Jurkat, Clone E6-1 (cell line): ENCODE measurements around the gene CORT.
"Not testable (repeated sequence)": the region's sequence is repeated elsewhere in the genome, so short reads cannot be mapped to it uniquely, and the experiment has no call there.

ENCODE experiments used
- DNase-seq: peaks from one replicate; pipeline ENCODE4 v3.0.0-alpha.2; 2011; ENCODE audit warnings: low read depth, low spot score
- H3K4me3 ChIP-seq: 2 replicates; pipeline ENCODE4 v1.5.1; 2011; ENCODE audit warnings: mild to moderate bottlenecking, low read length, control low read depth, moderate library complexity

The CORT gene

DNA sequence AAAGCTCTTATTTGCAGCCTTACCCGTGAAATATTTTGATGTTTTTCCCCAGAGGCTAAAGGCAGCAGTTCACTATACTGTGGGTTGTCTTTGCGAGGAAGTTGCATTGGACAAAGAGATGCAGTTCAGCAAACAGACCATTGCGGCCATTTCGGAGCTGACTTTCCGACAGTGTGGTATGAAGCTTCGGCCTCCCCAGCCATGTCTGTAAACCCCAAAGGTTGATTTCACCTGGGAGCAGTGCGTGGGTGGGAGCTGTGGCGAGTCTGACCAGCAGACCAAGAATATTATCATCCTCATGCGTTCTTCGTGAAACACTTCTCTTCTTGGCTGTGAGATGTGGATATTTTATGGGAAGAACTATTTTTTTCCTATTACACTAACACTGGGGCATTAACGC is 16.0 kb upstream of the CORT start:
- DNase-seq, result no peak
- no peak overlapping the region for H3K4me3 ChIP-seq

DNA sequence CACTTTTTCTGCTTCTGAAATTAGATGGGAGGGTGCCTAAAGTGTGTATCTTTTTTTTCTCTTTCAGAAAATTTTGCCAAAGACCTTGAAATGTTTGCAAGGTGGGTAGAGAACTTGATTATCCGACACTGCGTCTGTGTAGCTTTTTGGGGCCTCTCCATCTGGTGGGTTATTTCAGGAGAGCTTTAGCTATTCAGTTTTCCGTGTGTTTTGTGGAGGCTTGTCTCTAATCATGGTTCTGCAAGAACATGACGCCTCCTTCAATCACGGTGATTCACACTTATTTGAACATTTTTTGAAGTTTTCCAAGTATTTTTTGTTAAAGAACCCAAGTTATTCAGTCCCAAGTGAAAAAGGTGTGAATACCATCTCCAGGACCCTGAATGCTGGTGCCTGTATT is 15.2 kb upstream of the CORT start:
- no peak overlapping the region for H3K4me3 ChIP-seq
- no peak for DNase-seq

DNA sequence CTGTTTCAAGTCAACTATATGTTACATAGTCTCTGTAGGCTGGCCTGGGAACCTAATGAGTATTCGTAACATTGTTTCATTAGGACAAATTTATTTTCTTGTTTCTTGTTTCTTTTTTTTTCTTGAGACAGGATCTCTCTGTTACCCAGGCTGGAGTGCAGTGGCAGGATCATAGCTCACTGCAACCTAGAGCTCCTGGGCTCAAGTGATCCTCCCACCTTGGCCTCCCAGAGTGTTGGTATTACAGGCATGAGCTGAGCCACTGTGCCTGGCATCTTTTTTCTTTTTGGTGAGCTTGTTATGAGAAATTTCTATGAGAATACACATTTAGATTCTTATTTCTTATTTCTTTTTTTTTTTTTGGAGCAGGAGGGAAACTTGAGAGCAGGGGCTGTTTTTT is 12.8 kb upstream of the CORT start:
- DNase-seq, result no peak
- no peak overlapping the region for H3K4me3 ChIP-seq

DNA sequence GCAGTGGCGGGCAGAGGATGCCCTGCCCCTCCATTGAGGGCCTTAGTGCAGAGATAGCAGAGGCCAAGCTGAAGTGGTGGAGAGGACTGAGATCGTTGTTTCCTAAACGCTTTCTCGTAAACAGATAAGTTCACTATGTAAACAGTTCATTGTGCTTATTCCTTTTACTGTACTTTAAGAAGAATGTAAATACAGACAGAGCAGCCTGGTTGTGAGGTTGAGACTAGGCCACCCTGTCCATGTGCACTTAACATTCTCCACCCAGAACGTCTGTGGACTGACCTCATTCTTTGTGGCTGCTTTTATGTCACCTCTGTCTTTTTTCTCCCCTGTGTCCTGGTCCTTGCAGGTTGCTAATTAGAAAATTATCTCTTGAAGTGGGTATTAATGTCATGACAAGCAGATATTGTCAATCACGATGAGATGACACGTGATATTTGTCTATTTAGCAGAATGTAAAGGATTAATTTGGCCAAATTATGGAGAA is 11.1 kb upstream of the CORT start:
- DNase-seq, result no peak
- no peak overlapping the region for H3K4me3 ChIP-seq

DNA sequence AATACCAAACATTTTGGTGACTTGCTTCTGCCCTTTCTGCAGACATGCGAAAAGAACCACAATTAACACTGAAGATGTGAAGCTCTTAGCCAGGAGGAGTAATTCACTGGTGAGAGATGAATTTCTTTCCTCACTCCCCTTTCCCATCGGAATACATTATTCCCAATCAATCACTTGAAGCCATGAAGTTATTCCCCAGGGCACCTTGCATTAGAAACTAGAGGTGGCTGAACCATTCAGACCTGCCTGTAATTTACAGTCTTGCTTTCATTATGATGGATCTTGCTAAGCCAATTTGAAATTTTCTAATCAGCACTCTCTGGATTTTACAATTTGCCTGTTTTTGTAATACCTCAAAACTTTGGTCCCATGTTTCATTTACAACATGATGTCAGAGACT is 9.5 kb upstream of the CORT start:
- no peak overlapping the region for H3K4me3 ChIP-seq
- DNase-seq, result no peak

DNA sequence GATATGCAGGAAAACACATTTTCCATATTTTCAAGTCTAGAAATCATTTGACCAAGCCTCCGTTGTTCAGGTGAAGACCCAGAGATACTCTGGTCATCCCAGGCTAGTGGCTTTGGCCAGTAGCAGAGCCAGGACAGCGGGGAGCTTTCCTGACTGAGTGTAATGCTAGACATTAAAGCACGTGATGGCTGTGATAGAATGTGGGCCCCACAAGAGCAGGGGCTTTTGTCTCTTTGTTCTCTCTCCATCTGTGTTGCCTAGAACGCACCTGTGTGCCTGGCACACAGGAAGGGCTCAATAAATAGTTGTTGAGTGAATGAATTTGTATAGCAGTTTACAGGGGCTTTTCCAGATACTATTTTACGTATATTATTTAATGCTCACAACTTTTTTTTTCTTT is 9.0 kb upstream of the CORT start:
- DNase-seq, result no peak
- H3K4me3 ChIP-seq, result no peak overlapping the region

- DNase-seq, result no peak
- H3K4me3 ChIP-seq, result no peak overlapping the region
These were observed 5.6 kb upstream of the CORT start for GRCh38 chr1:10444248-10444647.

DNA sequence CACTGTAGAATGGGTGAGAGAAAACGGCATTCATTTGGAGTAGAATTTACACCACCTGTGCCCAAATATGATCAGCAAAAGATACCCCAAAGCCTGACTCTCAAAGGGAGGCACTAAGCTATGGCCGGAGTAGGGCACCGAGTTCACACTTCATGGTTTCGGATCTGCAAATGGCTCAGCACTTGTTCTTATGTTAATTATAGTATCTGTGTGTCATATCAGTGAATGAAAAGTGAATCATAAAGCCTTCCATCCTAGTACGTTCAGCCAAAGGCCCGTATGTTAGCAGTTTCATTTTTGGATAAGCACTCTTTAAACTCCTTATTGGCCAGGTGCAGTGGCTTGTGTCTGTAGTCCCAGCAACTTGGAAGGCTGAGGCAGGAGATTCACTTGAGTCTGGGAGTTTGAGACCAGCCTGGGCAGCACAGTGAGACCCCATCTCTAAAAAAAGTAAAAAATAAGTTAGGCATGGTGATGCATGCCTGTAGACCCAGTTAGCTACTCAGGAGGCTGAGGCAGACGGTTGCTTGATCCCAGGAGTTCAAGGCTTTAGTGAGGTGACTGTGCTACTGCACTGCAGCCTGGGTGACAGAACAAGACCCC is 4.9 kb upstream of the CORT start:
- no peak for DNase-seq

GRCh38 chr1:10446790-10447422 is 2.9 kb upstream of the CORT start:
- DNase-seq, result no peak
- H3K4me3 ChIP-seq, result no peak overlapping the region

More for the DNA sequence above, 4.9 kb upstream of the CORT start:
- no peak overlapping the region for H3K4me3 ChIP-seq

DNA sequence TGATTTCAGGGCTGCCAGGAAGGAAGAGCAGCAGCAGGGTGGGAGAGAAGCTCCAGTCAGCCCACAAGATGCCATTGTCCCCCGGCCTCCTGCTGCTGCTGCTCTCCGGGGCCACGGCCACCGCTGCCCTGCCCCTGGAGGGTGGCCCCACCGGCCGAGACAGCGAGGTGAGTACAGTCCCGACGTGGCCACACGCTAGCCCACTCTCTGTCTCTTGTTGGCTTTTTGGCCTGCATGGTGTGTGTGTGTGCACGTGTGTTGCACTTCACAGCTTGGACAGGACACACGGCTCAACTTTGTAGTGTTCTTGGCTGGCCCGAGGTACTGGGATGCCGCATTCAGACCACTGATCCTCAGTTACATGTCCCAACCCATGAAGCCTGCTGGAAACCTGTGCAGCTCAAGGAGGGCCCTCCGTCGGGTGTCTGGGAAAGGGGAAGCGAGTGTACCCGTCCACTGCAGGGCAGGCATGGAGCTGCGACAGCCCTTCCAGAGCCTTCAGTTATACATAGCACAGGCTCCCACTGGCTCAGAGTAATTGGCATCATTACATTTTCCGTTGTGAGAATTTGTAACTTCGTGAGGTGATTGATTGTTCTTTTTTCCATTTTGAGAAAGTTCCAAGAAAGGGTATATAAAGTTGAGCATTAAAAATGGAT is 454 bp downstream of the CORT start:
- no peak overlapping the region for H3K4me3 ChIP-seq
- DNase-seq, result no peak

- no peak overlapping the region for H3K4me3 ChIP-seq
These were observed 1.0 kb downstream of the CORT start for GRCh38 chr1:10450836-10451235.

DNA sequence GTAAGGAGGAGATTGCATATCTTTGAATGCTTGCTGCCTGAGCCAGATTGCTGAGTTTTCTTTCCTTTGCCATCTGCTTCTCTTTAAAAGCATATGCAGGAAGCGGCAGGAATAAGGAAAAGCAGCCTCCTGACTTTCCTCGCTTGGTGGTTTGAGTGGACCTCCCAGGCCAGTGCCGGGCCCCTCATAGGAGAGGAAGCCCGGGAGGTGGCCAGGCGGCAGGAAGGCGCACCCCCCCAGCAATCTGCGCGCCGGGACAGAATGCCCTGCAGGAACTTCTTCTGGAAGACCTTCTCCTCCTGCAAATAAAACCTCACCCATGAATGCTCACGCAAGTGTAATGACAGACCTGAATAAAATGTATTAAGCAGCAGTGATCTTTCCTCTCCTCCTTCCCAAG is 1.5 kb downstream of the CORT start:
- no peak overlapping the region for H3K4me3 ChIP-seq
- DNase-seq, result no peak

More at GRCh38 chr1:10450836-10451235, 1.0 kb downstream of the CORT start:
- no peak for DNase-seq

DNA sequence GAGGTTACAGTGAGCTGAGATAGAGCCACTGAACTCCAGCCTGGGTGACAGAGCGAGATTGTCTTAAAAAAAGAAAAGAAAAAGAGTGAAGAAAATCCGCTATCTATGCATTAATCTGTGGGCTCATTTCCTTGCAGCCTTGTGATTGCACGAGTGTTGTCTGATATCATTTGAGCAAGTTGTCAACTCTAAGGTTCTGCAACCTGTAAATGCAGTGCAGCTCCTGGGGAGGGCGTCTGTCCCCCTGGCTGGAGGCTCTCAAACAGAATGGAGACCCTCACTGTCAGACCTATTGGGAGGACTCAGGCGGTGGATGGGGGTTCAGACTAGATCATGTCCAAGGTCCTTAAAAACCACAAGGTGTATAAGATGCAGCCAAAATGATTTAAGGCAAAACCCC is 6.2 kb downstream of the CORT start:
- DNase-seq, result no peak
- H3K4me3 ChIP-seq, result no peak overlapping the region

- H3K4me3 ChIP-seq, result no peak overlapping the region
- no peak for DNase-seq
These were observed 6.8 kb downstream of the CORT start for GRCh38 chr1:10456661-10457060.

DNA sequence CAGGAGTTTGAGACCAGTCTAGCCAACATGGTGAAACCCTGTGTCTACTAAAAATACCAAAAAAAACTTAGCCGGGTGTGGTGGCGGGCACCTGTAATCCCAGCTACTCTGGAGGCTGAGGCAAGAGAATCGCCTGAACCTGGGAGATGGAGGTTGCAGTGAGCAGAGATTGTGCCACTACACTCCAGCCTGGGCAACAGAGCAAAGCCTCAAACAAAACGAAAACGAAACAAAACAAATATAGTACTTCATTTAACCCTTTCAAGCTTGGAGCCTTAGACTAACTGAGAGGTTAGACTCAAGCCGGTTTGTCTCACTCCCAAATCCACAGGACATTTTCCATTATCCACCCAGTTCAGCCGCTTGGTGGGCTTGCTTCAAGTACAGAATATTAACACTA is 7.6 kb downstream of the CORT start:
- DNase-seq, H3K4me3 ChIP-seq: not testable (repeated sequence)

- no peak overlapping the region for H3K4me3 ChIP-seq
- no peak for DNase-seq
These were observed 8.0 kb downstream of the CORT start for GRCh38 chr1:10457875-10458274.

GRCh38 chr1:10459184-10459583 is 9.4 kb downstream of the CORT start:
- no peak for DNase-seq
- no peak overlapping the region for H3K4me3 ChIP-seq

DNA sequence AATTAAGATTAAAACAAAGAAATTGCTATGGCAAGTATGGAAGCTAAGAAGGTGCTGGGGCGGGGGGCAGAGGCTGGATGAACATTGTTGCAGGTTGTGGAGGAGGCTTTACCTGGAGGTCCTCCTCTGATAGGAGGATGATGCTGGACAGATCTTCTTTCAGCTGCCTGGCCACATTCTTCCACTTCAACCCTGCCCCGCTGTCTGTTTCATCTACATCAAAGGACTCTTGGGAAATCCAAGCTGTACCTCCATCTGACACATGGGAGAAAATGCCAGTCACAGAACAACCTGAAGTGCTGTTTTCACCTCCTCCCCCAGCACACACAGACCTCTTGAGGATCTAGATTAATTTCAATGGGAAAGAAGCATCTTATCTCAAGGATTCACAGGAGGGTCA is 17.2 kb downstream of the CORT start:
- no peak overlapping the region for H3K4me3 ChIP-seq

GRCh38 chr1:10470043-10470442 is 20.2 kb downstream of the CORT start:
- no peak overlapping the region for H3K4me3 ChIP-seq
- DNase-seq, result no peak

More for the DNA sequence above, 17.2 kb downstream of the CORT start:
- no peak for DNase-seq

DNA sequence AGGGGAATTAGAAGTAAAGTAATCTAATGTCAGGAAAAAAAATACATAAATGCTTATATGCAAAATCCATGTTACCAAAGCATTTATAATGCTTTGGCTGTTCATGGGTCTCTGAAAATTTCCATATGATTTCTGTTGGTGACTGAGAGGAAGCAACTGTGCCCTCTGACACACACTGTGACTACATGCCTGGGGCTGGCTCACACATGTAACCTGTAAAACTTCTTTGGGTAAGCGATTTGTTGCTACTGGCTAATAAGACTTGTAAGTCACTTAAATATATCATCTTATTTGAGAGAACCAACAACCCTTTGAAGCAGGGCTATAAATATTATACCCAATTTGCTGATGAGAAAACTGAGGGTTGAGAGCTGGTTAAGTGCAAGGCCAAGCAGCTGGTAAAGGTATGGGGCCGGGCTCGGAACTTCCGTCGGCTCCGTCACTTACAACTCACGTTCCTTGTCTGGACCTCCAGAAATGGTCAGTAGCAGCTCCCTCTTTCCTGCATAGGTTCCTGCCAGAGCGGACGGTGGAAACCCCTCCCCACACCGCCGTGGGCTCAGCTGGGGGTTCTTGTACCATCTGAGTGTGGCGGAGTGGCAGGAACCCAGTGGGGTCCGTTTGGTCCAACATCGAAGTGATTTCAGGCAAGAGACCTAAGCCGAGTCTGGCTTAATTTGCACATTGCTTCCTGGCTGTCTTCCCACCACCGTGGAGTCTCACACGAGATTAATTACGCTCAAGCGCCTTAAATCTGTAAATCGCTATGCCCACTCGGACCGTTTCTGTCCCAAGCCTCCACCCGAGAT is 21.8 kb downstream of the CORT start:
- no peak for DNase-seq
- peak overlapping the region; percentile 84 for H3K4me3 ChIP-seq
